Measurements from ENCODE around the gene TTI1. TPM values are rescaled to one million over a fixed set of nuclear protein-coding genes. Genes with fewer than 3 reads are reported as not detected.

Gene TTI1
- total and polyA plus RNA-seq, 2 of the 13 experiments (the other 11 are each of a cell fraction or from before 2014, with no cell fraction given): 22.9 to 39.8 TPM

DNA sequence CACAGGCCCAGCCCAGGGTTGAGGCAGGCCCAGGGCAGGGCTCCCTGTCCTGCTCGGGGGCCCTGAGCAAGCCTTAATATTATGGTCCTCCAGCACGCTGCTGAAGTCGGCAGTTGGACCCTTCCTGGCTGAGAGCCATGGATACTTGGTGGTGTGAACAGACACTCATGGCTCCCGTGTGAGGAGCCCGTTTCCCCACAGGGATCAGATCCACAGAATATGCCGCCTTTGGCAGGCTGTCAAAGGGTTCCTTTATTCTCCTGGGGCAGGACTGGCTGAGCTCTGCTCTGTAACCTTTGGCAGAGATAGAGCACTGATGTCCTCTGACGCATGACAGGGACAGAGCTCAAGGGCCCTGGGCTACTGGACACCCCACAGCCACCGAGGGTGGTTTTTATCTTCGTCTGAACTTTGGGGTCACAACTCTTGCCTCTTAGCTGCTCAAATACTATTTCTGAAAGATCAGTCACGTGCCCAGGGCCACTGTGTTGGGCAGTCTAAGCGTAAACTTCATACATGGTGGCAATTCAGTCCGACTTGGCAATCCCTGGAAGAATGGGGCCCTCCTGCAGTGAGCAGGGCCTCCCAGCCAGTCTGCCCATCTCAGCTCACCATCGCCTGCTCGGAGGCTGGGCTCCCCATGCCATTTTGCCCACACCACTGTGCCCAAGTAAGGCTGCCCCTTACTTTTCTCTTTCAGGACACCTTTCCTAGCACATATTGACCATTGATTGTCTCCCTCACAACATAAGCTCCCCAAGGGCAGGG is 49.1 kb downstream of the TTI1 start (continued):
- no peak for TF ChIP-seq PTBP1 (IDR thresholded peaks at IDR 0.05; ENCODE audit: low read depth, low read length, poor library complexity, severe bottlenecking)
- TF ChIP-seq IRF2 (CRISPR knock-in tag; IDR thresholded peaks at IDR 0.05): peak; percentile 18; the same call in 1 of the 2 replicates
- TF ChIP-seq ISL2 (CRISPR knock-in tag; IDR thresholded peaks at IDR 0.05): peak; percentile 61; the same call in 1 of the 2 replicates
- TF ChIP-seq, protein P1, sequence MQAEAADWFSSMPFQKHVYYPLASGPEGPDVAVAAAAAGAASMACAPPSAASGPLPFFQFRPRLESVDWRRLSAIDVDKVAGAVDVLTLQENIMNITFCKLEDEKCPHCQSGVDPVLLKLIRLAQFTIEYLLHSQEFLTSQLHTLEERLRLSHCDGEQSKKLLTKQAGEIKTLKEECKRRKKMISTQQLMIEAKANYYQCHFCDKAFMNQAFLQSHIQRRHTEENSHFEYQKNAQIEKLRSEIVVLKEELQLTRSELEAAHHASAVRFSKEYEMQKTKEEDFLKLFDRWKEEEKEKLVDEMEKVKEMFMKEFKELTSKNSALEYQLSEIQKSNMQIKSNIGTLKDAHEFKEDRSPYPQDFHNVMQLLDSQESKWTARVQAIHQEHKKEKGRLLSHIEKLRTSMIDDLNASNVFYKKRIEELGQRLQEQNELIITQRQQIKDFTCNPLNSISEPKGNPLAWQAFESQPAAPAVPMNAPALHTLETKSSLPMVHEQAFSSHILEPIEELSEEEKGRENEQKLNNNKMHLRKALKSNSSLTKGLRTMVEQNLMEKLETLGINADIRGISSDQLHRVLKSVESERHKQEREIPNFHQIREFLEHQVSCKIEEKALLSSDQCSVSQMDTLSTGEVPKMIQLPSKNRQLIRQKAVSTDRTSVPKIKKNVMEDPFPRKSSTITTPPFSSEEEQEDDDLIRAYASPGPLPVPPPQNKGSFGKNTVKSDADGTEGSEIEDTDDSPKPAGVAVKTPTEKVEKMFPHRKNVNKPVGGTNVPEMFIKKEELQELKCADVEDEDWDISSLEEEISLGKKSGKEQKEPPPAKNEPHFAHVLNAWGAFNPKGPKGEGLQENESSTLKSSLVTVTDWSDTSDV (CRISPR knock-in tag; IDR thresholded peaks at IDR 0.05): no peak
- peak; percentile 94 for TF ChIP-seq ZNF354B (CRISPR knock-in tag; IDR thresholded peaks at IDR 0.05)
- no peak for TF ChIP-seq STAT5B (CRISPR knock-in tag; IDR thresholded peaks at IDR 0.05)
- TF ChIP-seq, protein P2, sequence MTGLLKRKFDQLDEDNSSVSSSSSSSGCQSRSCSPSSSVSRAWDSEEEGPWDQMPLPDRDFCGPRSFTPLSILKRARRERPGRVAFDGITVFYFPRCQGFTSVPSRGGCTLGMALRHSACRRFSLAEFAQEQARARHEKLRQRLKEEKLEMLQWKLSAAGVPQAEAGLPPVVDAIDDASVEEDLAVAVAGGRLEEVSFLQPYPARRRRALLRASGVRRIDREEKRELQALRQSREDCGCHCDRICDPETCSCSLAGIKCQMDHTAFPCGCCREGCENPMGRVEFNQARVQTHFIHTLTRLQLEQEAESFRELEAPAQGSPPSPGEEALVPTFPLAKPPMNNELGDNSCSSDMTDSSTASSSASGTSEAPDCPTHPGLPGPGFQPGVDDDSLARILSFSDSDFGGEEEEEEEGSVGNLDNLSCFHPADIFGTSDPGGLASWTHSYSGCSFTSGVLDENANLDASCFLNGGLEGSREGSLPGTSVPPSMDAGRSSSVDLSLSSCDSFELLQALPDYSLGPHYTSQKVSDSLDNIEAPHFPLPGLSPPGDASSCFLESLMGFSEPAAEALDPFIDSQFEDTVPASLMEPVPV (CRISPR knock-in tag; IDR thresholded peaks at IDR 0.05): peak; percentile 60; the same call in 1 of the 2 replicates
- TF ChIP-seq FOXP1 (IDR thresholded peaks at IDR 0.05): no peak
- TF ChIP-seq FOXP1 (CRISPR knock-in tag; IDR thresholded peaks at IDR 0.05): peak; percentile 31; the same call in 1 of the 2 replicates
- TF ChIP-seq ZNF337 (CRISPR knock-in tag; IDR thresholded peaks at IDR 0.05; ENCODE audit: borderline replicate concordance, low read depth): no peak
- no peak for TF ChIP-seq PAX8 (CRISPR knock-in tag; IDR thresholded peaks at IDR 0.05; ENCODE audit: borderline replicate concordance)
- TF ChIP-seq ZNF383 (CRISPR knock-in tag; IDR thresholded peaks at IDR 0.05; ENCODE audit: borderline replicate concordance): no peak
- TF ChIP-seq NFKB2 (CRISPR knock-in tag; IDR thresholded peaks at IDR 0.05; ENCODE audit: borderline replicate concordance): 0 out of 2 replicates have a peak, but pooled peaks have one; percentile 27
- TF ChIP-seq MAX (IDR thresholded peaks at IDR 0.05): peak; percentile 82
- TF ChIP-seq, protein P3, sequence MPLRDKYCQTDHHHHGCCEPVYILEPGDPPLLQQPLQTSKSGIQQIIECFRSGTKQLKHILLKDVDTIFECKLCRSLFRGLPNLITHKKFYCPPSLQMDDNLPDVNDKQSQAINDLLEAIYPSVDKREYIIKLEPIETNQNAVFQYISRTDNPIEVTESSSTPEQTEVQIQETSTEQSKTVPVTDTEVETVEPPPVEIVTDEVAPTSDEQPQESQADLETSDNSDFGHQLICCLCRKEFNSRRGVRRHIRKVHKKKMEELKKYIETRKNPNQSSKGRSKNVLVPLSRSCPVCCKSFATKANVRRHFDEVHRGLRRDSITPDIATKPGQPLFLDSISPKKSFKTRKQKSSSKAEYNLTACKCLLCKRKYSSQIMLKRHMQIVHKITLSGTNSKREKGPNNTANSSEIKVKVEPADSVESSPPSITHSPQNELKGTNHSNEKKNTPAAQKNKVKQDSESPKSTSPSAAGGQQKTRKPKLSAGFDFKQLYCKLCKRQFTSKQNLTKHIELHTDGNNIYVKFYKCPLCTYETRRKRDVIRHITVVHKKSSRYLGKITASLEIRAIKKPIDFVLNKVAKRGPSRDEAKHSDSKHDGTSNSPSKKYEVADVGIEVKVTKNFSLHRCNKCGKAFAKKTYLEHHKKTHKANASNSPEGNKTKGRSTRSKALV (CRISPR knock-in tag; IDR thresholded peaks at IDR 0.05): 0 out of 2 replicates have a peak, but pooled peaks have one; percentile 74
- 0 out of 2 replicates have a peak, but pooled peaks have one; percentile 49 for TF ChIP-seq RNF2 (conservative IDR thresholded peaks at IDR 0.05; ENCODE audit: low read depth)
- TF ChIP-seq AGO2 (optimal IDR thresholded peaks at IDR 0.05; ENCODE audit: low read depth, low read length): peak; percentile 27
- no peak for TF ChIP-seq ZNF234 (CRISPR knock-in tag; conservative IDR thresholded peaks at IDR 0.05)
- TF ChIP-seq GPBP1L1 (CRISPR knock-in tag; IDR thresholded peaks at IDR 0.05): no peak
- no peak for TF ChIP-seq CBX5 (CRISPR knock-in tag; IDR thresholded peaks at IDR 0.05; ENCODE audit: borderline replicate concordance)
- 0 out of 2 replicates have a peak, but pooled peaks have one; percentile 88 for TF ChIP-seq TOE1 (CRISPR knock-in tag; IDR thresholded peaks at IDR 0.05)
- TF ChIP-seq KAT2B (IDR thresholded peaks at IDR 0.05; ENCODE audit: borderline replicate concordance, low read depth, low read length): no peak

Data from HepG2 (cell line).